Subcutaneous abdominal adipose tissue (tissue), 5 donors: ENCODE data around the gene RIC1.

Experiments
- H3K27ac ChIP-seq: one replicate; pipeline ENCODE4 v1.7.0; 2013; ENCODE audit warnings: low read depth, mild to moderate bottlenecking, inconsistent platforms, low read length, moderate library complexity
- H3K27me3 ChIP-seq, 5 donors: one replicate each; pipeline ENCODE4 v1.7.0; 2013; ENCODE audit warnings: low read length in 5 of 5, inconsistent platforms in 1 of 5; ENCODE audit not compliant: control insufficient read depth in 5 of 5, insufficient read depth in 4 of 5
- H3K36me3 ChIP-seq, 5 donors: one replicate each; pipeline ENCODE4 v1.7.0; 2013; ENCODE audit warnings: low read length in 5 of 5; ENCODE audit not compliant: control insufficient read depth in 5 of 5, insufficient read depth in 5 of 5
- H3K4me1 ChIP-seq, 5 donors: one replicate each; pipeline ENCODE4 v1.7.0; 2013; ENCODE audit warnings: low read length in 5 of 5, mild to moderate bottlenecking in 3 of 5, moderate library complexity in 1 of 5; ENCODE audit not compliant: control insufficient read depth in 5 of 5, insufficient read depth in 5 of 5
- H3K4me3 ChIP-seq, 5 donors: one replicate each; pipeline ENCODE4 v1.7.0; 2013; ENCODE audit warnings: low read length in 5 of 5, low read depth in 1 of 5
- H3K9ac ChIP-seq, 5 donors: one replicate each; pipeline ENCODE4 v1.7.0; 2013; ENCODE audit warnings: low read length in 5 of 5, mild to moderate bottlenecking in 4 of 5, moderate library complexity in 3 of 5
- H3K9me3 ChIP-seq, 5 donors: one replicate each; pipeline ENCODE4 v1.7.0; 2013; ENCODE audit warnings: low read length in 5 of 5; ENCODE audit not compliant: control insufficient read depth in 5 of 5
- donor health status: healthy.
- donor health status: healthy.
- donor health status: healthy.
- donor health status: healthy.
- donor health status: healthy.

RIC1 gene

DNA sequence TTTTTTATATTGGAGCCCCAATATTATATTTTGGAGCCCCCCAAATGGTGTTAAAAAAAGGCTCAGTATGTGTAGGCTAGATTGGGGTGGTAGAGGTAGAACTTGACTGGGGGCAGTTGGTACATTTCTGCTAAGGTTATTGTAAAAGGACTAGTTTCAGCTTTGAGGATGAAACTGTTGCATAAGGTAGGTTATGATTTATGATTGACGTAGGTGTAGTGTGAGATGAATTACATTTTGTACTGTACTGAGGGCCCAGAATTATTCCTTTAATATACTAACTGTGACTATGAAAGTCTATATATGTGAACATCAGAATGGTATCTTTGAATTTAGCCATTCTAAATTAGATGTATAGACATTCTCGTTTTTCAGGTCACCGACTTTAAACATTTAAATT, 3.6 kb downstream of the RIC1 start:
- Histone ChIP-seq H3K27ac (no peak overlapping the region), H3K9me3 (peaks cover 0 to 10% (median 7%) of the 10 kb centered on the region in 5 donors), H3K4me1 (peaks cover 0 to 42% (median 23%) of the 10 kb centered on the region in 5 donors), H3K27me3 (no peaks in the 10 kb centered on the region), H3K36me3 (no peaks in the 10 kb centered on the region), H3K4me3 (no peak overlapping the region), H3K9ac (no peak overlapping the region)

DNA sequence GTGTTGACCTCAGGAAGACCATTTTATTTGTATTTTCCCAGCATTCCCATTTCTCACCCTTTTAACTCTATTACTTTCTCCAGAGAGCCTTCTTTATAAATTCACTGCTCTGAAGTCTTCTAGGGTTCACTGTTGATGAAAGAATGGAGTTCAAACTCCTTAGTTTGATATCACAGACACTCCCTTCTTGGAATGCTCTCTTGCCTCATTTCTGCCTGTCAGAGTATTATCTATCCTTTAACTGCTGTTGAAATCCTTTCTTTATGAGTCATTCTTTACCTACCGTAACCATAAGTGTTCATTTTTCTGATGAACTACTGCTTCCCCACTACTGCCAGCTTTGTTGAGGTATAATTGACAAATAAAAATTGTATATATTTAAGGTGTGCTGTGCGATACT, 4.3 kb downstream of the RIC1 start:
- peaks cover 0 to 35% (median 16%) of the 10 kb centered on the region in 5 donors for H3K4me1 ChIP-seq
- H3K27ac ChIP-seq, result no peak overlapping the region
- H3K4me3 ChIP-seq, result no peak overlapping the region
- H3K27me3 ChIP-seq, result no peaks in the 10 kb centered on the region
- no peaks in the 10 kb centered on the region for H3K36me3 ChIP-seq
- H3K9ac ChIP-seq, result no peak overlapping the region
- H3K9me3 ChIP-seq, result peaks cover 0 to 10% (median 7%) of the 10 kb centered on the region in 5 donors

DNA sequence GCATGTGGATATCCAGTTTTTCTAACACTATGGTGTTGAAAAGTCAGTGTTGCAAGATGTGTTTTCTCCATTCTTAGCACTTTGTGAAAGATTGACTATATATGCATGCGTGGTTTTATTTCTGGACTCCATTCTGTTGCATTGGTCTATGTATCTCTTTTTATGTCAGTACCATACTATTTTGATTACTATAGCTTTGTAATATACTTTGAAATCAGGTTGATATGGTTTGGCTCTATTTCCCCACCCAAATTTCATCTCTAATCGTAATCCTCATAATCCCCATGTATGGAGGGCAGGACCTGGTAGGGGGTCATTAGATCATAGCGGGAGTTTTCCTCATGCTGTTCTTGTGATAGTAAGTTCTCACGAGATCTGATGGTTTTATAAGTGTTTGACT, 6.5 kb downstream of the RIC1 start:
- Histone ChIP-seq H3K27me3 (no peaks in the 10 kb centered on the region), H3K9me3 (peaks cover 0 to 11% (median 9%) of the 10 kb centered on the region in 5 donors), H3K27ac (no peak overlapping the region), H3K36me3 (no peaks in the 10 kb centered on the region), H3K4me1 (peaks cover 0 to 25% (median 10%) of the 10 kb centered on the region in 5 donors), H3K4me3 (no peak overlapping the region), H3K9ac (no peak overlapping the region)

DNA sequence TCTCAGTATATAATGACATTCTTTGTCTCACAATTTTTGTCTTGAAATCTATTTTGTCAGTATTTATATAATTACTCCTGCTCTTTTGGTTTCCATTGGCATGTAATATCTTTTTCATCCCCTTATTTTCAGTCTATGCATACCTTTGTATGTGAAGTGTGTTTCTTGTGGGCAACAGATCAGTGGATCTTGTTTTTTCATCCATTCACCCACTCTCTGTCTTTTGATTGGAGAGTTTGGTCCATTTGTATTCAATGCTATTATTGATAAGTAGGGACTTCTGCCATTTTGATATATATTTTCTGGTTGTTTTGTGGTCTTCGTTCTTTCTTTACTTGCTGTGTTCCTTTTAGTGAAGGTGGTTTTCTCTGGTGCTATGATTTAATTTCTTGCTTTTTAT, 10.9 kb downstream of the RIC1 start:
- no peak overlapping the region for H3K9ac ChIP-seq
- H3K36me3 ChIP-seq, result no peaks in the 10 kb centered on the region
- no peak overlapping the region for H3K4me3 ChIP-seq
- H3K4me1 ChIP-seq, result peaks cover 0 to 6% (median 0%) of the 10 kb centered on the region in 5 donors
- no peak overlapping the region for H3K27ac ChIP-seq
- H3K27me3 ChIP-seq, result no peaks in the 10 kb centered on the region
- H3K9me3 ChIP-seq, result peaks cover 0 to 15% (median 9%) of the 10 kb centered on the region in 5 donors

DNA sequence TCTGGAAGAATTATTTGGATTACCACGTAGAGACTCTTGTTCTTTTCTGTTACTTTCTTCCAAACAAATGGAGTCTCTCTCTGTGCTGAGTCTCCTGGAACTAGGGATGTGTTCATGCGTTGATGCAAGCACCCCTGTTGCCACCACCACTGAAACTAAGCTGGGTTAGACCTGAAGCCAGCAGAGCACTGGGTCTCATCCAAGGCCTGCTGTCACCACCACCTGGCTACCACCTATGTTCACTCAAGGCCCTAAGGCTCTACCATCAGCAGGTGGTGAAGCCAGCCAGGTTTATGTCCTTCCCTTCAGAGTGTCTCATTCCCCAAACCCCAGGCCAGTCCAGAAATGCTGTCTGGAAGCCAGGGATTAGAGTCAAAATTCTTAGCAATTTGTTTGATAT, 13.3 kb downstream of the RIC1 start:
- peaks cover 0 to 8% (median 0%) of the 10 kb centered on the region in 5 donors for H3K9me3 ChIP-seq
- no peak overlapping the region for H3K9ac ChIP-seq
- H3K27ac ChIP-seq, result no peak overlapping the region
- H3K4me1 ChIP-seq, result peaks cover 0 to 6% (median 2%) of the 10 kb centered on the region in 5 donors
- H3K36me3 ChIP-seq, result no peaks in the 10 kb centered on the region
- no peaks in the 10 kb centered on the region for H3K27me3 ChIP-seq
- H3K4me3 ChIP-seq, result no peak overlapping the region

DNA sequence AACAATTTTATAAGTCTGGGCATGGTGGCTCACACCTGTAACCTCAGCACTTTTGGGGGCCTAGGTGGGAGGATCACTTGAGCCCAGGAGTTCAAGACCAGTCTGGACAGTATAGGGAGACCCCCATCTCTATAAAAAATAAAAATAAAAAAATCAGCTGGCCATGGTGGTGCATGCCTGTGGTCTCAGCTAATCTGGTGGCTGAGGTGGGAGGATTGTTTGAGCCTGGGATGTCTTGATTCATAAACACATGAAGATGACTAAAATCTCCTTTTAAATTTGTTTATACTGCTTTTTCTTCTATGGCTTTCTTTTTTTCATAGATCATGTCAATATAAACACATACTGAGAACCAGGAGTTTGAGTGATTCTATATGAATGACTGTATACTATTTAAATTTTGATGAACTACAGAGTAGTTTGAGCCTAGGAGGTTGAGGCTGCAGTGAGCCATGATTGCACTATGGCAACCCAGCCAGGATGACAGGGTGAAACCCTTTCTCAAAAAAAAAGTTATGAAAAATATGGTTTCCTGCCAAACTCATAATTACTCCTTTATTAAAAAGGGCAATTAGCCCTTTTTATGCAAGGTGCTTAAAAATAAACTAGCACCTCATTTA, 14.2 kb downstream of the RIC1 start:
- H3K27me3 ChIP-seq, result no peaks in the 10 kb centered on the region
- H3K4me1 ChIP-seq, result peaks cover 0 to 8% (median 3%) of the 10 kb centered on the region in 5 donors
- H3K9ac ChIP-seq, result no peak overlapping the region
- H3K4me3 ChIP-seq, result no peak overlapping the region
- H3K27ac ChIP-seq, result no peak overlapping the region
- H3K9me3 ChIP-seq, result peaks cover 0 to 8% (median 0%) of the 10 kb centered on the region in 5 donors
- no peaks in the 10 kb centered on the region for H3K36me3 ChIP-seq

DNA sequence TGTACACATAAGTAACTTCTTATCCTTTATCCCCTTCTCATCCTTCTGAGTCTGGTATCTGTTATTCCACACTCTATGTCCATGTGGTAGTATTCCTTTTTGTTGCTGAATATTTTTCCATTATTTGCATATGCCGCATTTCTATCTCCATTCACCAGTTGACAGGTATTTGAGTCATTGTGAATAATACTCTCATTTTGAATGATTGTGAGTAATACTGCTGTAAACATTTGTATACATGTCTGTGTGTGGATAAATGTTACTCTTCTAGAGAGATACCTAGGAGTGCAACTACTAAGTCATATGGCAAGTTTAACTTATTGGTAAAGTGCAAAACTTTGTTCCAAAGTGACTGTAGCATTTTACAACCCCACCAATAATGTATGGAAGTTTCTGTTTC, 15.6 kb downstream of the RIC1 start:
- Histone ChIP-seq H3K4me1 (peaks cover 0 to 8% (median 3%) of the 10 kb centered on the region in 5 donors), H3K9me3 (peaks cover 0 to 7% (median 1%) of the 10 kb centered on the region in 5 donors), H3K27me3 (no peaks in the 10 kb centered on the region), H3K9ac (no peak overlapping the region), H3K36me3 (no peaks in the 10 kb centered on the region), H3K27ac (no peak overlapping the region), H3K4me3 (no peak overlapping the region)

DNA sequence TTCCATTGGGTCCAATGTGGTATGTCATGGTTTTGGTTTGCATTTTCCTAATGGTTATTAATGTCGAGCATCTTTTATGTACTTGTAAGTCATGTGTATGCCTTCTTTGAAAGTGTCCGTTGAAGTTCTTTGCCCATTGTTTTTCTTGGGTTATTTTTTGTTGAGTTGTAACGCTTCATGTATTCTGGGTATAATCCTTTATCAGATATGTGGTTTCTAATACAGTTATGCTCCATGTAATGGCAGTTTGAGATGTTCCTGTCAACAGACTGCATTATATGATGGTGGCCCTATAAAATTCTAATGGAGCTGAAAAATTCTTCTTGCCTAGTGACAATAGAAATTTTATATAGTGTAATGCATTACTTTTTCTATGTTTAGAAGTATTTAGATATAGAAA, 17.2 kb downstream of the RIC1 start:
- Histone ChIP-seq H3K27ac (no peak overlapping the region), H3K36me3 (no peaks in the 10 kb centered on the region), H3K9me3 (peaks cover 0 to 13% (median 3%) of the 10 kb centered on the region in 5 donors), H3K9ac (no peak overlapping the region), H3K4me1 (peaks cover 0 to 8% (median 3%) of the 10 kb centered on the region in 5 donors), H3K27me3 (no peaks in the 10 kb centered on the region), H3K4me3 (no peak overlapping the region)

DNA sequence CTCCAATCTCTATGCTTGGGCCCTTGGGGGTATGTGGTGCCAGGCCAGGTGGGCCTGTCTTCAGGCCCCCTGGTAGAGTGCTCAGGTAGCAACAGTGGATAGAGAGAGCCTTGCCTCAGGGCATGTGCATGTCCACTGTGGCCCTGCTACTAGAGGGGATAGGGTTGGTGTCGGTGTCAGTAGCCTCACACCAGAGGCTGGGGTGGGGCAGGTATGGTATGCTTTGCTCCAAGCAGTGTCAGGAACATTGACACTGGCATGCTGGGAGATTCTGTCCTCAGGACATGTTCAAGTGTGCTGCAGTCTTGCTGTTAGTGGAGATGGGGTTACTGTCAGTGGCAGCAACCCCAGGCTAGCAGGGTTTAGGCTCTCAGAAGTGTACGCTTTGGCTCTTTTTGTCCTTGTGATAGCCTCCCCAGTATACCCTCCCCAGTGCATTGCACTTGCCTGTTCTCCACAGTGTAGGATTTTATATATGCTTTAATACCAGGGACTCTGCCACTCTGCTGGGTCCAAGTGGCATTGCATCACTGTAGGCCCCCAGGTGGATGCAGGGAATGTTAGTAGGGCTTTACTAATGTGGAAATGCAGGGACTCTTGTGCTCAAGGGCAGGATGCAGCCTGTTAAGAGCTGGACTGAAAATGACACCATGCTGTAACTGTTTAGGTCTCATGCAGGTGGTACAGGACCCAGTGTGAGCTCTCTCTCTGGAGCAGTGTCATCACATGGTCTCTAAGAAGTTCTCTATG, 21.6 kb downstream of the RIC1 start:
- peaks cover 0 to 35% (median 19%) of the 10 kb centered on the region in 5 donors for H3K9me3 ChIP-seq
- H3K9ac ChIP-seq, result no peak overlapping the region
- H3K27ac ChIP-seq, result no peak overlapping the region
- no peak overlapping the region for H3K4me3 ChIP-seq
- H3K36me3 ChIP-seq, result no peaks in the 10 kb centered on the region
- no peaks in the 10 kb centered on the region for H3K27me3 ChIP-seq
- peaks cover 0 to 4% (median 0%) of the 10 kb centered on the region in 5 donors for H3K4me1 ChIP-seq

DNA sequence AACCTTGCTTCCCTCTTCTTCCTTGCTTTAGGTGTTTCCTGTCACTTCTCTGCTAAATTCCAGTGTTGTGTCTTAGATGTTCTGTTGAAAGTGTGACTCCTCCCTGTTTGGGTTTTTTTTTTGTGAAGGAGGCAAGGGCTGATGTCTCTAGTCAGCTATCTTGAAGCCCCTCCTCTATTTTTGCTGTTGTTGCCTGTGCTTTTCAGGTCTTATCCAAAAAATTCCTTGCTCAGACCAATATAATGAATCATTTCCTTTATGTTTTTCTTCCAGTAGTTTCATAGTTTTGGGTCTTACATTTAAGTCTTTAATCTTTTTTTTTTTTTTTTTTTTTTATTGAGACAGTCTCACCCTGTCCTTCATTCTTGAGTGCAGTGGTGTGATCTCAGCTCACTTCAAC, 22.3 kb downstream of the RIC1 start:
- H3K4me1 ChIP-seq, result peaks cover 0 to 4% (median 0%) of the 10 kb centered on the region in 5 donors
- H3K9me3 ChIP-seq, result peaks cover 0 to 35% (median 19%) of the 10 kb centered on the region in 5 donors
- no peaks in the 10 kb centered on the region for H3K27me3 ChIP-seq
- no peak overlapping the region for H3K4me3 ChIP-seq
- H3K9ac ChIP-seq, result no peak overlapping the region
- H3K36me3 ChIP-seq, result no peaks in the 10 kb centered on the region
- no peak overlapping the region for H3K27ac ChIP-seq
